Right renal pelvis (tissue), 4 donors: ENCODE results near the gene COMT. TPM values are rescaled to one million over a fixed set of nuclear protein-coding genes. Genes with fewer than 3 reads are reported as not detected.

Experiments used
- DNase-seq, 4 donors: peaks; one replicate each; pipeline ENCODE4 v3.0.0-alpha.2; 2013; ENCODE audit warnings: low read depth in 4 of 4, low spot score in 3 of 4, missing footprints in 1 of 4
- polyA plus RNA-seq, 4 donors: library from polyadenylated mRNA; unstranded; fragments of 120-200 nt; gene quantifications; one replicate each; pipeline ENCODE4 v1.2.1, GENCODE V29; 2013; ENCODE audit not compliant: insufficient read length in 4 of 4

The COMT gene
- polyA plus RNA-seq, 4 donors: 102 to 144 (median 105) TPM

DNA sequence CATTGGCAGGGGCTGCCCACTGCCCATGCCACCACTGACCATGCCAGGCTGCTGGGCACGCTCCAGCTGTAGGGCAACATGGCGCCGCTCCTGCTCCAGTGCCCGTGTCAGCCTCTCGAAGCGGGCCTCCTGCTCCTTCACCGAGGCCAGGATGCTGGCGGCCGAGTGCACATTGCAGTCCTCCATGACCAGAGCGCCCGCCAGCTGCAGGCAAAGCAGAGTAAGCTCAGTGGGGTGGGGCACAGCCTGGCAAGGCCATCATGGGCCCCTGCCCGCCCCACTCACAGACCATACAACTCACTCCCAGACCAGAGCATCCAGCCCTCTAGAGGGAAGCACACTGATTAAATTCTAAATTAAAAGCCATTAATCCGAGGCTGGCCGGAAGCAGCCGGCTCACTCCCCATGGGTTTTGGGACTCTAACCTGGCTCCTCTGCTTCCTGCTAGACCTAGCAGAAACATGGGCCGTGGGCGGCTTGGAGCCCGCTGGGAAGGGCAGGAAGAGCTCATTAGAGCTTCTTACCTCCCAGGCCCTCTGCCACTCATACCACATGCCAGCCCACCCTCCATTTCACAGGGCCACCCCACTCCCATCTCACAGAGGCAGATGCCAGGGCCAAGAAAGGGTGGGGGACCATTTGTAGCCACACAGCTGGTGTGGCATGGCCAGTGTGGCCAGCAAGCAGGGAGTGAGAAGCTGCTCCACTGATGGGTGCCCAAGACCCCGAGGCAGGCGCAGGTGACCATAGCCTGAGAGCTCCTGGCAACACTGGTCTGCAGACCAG is 49.2 kb downstream of the COMT start:
- no peak for DNase-seq

DNA sequence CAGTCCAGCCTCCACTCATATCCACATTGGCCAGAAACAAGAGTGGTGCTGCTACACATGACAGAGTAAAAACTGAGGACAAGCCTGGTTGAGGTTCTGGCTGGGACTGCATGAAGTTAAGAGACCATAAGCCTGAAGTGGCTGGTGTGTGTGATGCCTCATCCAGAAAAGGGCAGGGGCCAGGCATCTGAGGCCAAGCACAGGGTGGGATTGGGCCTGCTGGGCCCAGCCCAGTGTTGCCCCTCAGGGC is 49.7 kb downstream of the COMT start:
- DNase-seq: no peak

DNA sequence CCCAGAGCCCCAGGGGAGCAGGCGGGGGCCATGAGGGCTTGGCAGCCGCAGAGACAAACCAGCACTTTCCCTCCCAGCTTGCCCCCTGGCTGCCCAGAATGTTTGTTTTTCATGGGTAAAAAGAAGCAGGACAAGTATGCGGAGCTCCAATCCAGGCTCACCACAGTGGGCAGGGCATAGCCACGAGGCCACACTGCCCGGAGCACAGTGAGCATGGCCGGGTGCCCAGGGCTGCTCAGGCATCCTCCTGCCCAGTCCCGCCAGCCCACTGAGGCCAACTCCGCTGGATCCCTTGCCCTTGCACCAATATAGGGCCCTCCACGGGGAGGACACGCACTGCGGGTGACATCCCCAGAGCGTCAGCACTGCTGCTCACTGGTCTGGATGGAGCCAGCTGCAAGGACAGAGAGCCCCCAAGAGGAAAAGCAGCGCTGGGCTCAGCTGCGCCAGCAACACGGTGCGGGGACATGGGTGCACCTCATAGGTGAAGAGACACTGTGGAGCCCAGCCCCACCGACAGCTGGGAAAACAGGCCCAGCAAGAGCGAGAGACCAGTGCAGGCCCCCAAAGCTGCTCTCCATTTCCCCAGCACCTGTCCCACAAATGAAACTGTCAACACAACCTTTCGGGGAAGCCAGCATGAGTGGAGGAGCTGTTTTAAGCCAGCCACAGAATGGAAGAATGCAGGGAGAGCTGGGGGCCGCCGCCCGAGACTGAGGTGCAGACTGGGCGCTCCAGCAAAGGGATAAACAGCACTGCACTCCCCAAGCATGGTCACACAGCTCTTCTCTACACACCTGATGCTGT is 50.3 kb downstream of the COMT start:
- no peak for DNase-seq

DNA sequence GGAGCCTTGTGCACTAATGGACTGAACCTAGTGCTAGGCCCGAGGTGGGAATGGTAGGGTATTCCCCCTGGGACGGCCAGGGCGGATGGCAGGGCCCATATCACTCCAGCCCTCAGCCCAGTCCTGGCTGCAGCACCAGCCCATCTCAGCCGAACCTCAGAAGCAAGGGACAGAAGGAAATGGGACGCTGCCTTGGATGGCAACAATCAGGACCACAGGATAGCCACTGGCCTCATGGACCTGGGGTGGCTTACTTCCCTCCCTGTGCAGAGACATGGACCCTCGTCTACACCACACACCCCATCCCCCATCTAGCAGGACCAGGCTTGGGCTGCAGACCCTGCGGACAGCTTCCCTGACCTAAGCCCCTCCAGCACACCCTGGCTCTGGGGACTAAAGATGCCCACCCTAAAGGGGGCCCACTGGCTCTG is 50.9 kb downstream of the COMT start:
- no peak for DNase-seq

DNA sequence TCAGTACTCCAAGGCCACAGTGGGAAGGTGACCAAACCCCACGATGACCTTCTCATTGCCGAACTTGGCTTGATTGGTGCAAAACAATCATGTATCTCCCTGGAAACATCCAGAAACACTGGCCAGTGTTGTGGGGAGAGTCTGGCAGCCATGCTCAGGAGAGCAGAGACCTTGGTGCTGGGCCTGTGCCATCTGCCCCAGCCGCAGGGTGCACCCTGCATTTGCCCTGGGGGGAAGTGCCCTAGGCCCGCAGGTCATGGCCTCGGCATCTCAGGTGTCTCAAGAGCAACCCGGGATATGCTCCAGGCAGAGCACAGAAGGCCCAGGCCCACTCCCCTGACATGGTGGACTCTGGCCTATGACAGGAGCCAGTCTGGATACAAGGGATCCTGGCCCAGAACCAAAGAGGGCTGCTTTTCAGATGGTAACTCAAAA is 51.4 kb downstream of the COMT start:
- no peak for DNase-seq

DNA sequence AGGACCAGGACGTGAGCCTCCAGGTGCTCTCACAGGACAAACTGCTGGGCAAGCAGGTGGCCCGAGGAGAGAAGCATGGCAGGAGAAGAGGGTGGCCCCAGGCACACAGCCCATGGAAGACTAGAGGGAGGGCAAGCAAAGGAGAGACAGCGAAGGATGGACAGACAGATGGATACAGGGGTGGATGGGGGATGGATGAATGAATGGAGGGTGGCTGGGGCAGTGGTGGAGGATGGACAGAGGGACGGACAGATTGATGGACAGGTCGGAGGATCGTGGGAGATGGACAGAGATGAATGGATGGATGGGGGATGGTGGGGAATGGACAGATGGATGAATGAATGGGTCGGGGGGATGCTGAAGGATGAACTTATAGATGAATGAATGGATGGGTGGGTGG is 52.4 kb downstream of the COMT start:
- no peak for DNase-seq

DNA sequence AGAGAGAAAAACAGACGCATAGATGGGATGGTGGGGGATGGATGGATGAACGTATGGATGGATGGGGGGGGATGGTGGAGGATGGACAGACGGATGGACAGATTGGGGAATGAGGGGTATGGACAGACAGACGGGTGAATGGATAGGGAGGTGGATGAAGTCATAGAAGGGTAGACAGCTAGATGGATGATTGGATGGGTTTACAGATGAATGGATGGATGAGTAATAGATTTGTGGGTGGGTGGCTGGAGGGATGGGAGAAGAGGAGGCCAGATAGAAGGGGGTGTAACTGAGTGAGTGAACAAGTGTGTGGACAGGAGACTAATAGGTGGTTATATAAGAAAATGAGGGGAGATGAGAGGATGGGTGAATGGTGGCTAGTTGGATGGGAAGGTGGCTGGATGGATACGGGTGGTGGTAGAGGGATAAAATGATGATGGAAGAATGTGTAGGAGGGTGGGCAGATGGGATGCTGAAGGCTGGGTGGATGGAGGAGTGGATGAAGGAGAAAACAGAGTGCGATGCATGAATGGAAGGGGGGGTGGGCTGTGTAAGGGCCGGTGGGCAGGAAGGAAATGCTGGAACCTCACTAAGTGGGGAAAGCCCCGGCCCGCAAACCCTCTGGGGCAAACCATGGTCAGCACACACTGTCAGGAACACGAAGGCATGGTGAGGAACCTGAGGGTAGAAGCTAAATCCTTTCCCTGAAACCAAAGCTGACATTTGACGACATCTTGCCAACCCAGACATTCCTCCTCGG is 53.5 kb downstream of the COMT start:
- DNase-seq: no peak

DNA sequence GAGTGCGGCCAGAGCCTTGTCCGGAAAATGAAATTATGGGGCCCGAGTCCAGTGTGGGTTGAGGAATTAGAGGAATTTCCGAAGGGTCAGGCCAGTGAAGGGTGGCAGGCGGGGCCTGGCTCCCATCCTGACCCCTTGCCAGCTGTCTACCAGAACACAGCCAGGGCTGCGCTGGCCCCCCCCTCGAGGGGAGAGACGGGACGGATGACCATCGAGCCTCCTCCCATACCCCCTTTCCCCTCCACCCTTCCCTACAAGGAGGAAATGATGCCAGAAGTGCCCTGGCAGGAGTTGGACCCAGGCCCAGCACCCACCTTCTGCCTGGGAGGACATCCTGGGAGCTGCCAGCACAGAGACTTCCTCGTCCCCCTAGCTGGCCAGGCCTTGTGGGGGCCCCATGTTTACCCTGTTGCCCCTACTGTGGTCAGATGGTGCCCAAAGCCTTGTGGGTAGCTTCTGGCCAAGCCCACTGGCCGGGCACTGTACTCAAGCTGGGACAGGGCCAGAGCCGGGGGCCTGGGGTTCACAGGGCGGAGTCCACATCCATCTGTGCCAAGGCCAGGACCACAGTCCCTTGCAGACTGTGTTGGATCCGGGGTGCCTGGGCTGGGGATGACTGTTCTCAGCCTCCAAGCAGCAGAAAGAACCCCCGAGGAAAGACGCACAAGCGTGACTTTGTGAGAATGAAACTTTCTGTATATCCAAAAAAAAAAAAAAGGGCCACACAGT is 54.2 kb downstream of the COMT start:
- DNase-seq: no peak

DNA sequence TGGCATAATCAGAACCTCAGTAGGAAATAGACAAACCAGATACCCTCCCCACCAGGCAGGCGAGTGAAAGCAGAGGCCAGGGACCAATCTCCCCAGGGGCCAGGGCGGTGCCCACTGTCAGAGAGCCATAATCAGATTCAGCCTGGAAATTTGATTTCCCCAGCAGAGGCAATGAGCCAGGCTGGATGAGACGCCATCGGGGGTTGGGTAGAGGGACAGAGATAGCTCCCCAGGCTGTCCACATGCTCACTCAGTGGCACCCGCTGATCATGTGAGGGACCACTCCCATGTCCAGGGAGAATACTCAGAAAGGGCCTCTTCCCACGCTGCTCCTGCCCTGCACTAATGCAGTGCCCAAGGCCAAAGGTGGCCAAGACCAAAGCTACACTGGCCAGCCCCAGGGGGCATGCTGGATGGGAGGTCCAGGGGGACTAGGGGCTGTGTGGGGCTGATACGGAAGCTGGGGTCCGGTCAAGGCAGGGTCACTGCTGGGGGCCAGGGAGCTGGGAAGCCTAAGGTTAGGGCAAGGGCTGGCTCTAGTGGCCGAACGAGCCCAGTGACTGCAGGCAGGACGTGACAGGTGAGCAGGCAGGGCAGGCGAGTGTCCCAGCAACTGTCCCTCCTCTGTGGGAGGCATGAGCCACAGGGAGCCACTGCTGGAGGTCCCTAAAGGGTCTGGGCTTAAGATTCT is 55.3 kb downstream of the COMT start:
- no peak for DNase-seq

DNA sequence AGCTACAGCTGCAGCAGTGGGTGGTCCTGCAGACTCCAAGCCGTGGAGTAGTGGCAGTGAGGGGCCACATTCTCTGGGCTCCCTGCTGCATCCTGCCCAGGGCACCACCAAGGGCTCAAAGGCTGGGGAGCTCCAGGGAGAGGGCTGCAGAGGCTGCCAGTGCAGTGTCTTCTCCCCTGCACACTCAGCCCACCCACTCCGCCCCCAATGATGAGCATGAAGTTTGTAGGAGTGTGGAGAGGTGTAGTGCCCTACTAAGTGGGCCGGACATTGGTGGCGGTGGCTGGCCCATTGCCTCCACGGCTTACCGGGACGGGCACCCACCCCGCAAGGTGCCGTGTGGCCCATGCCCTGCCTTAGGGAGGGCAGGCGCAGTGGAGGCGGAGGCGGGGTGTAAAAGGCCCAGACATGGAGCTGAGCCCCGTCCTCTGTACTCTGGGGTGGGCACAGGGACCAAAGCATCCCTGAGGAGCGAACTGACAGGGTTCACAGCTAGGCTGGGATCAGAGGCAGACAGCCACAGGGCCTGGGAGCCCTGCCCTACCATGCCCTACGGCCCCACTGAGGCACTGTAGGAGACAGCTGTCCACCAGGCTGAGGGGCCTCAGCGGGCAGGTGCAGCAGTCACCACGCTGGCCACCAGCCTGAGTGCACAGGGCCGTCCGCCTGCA is 56.1 kb downstream of the COMT start:
- DNase-seq: no peak

DNA sequence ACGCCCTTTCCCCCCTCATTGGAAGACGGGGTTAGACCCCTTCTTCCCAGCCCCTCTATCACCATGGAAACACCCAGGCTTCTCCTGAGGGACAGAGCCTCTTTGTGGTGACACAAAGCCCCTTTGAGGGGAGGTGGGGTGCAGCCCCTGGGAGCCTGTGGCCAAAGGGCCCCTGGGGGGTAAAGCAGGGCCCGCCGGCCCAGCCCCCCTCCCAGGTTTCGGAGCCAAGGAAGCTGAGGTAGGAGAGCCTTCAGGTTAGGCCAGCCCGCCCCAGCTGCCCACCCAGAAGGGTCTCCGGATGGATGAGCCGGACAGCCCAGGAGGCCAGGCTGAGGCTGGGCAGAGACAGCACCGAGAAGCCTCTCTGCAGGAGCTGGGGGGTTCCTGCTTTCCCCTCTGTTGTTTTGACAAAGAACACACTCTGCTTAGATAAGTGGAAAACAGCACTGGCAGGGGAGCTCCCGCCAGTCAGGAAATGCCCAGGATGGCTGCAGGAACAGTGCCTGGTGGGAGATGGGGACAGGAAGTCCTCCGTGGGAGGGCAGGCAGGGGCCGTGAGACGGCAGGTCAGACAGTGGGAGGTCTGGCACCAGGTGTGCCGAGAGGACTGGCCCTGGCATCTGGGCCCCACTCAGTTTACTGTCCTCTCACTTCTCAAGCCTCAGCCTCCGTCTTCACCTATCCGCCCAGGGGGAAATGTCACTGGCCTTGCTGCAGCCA is 56.8 kb downstream of the COMT start:
- no peak for DNase-seq

DNA sequence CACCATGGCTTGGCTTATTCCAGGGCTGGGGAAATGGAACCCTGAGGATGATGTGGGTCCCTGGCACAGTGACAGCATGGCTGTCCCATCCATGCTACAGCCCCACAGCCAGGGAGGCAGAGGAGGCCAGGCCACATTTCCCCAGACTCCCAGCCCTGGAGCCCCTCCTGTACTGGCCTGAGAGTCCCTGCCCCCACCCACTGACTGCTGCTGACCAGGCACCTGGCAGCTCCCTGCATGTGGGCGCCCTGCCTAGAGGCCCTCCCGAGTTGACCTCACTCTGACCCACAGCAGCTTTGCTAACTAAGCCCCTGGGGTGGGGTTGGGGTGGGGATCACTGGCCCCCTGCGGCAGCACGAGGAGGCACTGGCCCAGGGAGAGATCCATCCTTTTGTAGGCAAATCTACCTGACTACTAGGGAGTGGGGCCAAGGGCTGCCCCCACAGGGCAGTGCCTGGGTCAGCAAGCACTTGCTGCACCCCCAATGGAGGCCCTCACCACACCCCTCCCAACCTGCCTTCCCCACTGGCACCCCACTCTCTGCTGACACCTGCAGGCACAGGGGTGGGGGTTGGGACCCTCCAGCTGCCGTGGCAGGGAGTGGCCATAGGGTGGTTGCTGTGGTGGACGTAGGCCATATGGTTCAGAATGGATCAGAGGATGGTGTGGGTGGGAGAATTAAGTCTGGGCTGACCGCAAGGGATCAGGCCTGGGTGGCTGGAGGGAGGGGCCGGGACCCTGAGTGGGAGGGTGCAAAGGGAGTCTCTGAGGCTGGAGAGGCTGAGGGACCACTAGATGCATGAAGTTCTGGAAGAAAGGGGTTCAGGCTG is 57.6 kb downstream of the COMT start:
- DNase-seq: no peak

DNA sequence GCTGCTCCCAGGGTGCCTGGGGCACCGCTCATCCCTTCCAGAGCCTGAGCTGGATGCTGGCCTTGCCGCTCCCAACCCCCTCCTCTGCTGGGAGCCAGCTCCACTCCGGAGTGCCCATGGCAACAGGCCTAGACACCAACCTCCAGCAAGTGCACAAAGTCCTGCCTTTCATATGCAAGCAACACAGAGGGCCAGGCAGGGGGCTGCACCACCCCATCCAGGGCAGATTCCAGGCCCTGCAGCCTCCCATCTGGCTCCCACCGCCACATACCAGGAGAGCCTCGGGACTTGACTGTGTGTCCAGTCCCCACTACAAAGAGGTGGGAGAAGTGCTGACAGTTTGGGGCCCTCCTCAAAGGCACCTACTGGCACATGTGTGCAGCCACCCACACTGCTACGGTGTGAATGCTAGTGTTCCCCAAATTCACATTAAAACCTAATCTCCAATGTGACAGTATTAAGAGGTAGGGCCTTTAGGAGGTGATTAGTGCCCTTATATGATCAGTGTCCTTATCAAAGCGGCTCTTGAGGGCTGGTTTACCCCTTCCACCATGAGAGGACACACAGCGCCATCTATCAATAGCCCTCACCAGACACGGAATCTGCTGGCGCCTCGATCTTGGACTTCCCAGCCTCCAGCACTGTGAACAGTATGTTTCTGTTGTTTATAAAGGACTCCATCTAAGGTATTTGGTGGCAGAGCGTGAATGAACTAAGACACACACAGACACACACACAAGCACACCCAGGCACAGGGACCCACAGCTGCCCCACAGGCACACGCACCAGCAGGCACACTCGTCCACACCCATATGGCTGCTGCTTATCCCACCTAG is 58.9 kb downstream of the COMT start:
- DNase-seq: no peak

DNA sequence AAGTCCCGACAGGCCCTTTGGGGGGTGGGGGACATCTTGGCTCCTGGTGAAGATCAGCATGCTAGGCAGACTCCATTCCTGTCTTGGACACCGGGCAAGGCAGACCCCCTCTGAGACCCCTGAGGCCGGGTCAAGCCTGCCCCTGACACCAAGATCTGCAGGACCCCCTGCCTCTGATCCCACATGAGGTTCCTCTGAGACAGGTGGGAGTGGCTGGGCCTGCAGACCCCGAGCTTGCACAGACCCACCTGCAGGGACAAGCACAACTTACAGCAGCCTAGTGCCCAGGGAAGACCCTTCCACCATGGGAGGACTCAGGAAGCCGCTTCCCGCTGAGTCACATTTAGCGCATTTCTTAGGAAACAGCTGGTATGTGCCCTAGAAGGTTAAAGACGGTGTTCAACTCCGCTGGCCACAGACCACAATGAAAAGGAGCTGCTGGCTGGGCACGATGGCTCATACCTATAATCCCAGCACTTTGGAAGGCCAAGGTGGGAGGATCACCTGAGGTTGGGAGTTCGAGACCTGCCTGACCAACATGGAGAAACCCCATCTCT is 59.6 kb downstream of the COMT start:
- no peak for DNase-seq

DNA sequence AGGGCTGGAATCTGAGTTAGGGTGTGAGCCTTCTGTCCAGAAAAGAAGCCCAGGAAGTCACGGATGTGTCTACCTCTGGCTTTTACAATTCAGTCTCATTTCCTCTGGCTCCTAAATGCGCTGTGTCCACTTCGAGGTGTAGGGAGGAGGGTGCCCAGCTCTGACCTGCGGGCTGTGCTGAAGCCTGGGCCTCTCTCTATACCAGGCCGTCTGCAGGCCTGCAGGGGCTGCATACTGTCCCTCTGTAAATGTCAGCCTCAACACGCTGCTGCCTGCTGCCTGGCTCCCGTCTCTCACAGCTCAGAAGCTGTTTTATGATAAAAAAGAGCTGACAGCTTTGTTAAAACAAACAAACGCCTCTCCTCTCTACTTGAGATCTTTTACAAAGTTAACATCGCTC is 60.6 kb downstream of the COMT start:
- no peak for DNase-seq

DNA sequence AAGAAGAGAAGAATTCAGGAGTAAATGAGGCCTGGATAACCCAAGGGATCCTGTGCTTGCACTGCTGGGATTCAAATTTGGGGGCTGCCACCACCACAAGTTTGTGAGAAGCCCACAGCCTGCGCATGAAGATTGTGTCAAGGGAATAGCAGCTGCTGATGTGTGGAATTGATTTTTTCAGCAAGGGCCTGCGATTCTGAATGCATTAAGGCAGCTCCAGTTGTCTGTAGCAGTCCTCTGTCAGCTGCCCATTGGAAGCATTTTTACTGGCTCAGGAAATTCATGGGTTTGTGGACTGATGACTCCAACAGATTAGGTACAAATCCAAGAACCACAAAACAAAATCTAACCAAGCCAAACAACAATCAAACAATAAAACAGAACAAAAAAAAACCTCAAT is 61.1 kb downstream of the COMT start:
- DNase-seq: no peak

DNA sequence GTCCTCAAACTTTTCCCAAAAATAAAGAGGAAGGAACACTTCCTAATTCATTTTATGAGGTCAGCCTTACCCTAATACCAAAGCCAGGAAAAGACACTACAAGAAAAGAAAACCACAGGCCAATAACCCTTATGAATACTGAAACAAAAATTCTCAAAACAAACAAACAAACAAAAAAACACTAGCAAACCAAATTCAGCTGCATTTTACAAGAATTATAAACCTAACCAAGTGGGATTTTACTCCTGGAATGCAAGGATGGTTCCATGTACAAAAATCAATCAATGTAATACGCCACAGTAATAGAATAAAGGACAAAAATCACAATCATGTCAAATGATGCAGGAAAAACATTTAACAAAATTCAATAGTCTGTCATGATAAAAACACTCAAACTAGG is 61.7 kb downstream of the COMT start:
- no peak for DNase-seq
